ENCODE results near the gene ISM1. TPM values are rescaled to one million over a fixed set of nuclear protein-coding genes. Genes with fewer than 3 reads are reported as not detected.

Gene ISM1
- total RNA-seq, 1 donor from 2014 or later: 0.98 TPM

DNA sequence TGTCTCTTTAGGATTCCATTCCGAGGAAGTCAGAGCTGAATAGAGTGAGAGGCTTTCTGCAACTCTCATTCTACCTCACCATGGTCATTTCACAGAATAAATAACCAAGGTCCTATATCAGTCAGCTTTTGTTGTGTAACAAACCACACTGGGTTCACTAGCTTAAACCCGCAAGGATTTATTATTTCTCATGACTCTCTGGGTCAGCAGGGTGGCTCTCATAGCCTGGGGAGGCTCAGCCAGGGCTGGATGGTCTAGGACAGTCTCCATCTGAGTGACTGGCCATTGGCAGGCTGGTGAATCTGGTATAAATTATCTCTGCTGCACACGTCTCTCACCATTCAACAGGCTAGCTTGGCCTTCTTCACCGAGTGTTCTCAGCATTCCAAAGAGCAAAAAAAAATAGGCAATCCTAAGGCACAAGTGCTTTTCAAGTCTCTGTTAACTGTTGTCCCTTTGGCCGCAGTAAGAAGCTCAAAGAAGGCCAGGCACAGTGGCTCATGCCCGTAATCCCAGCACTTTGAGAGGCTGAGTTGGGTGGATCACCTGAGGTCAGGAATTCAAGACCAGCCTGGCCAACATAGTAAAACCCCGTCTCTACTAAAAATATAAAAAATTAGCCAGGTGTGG, 39.7 kb downstream of the ISM1 start:
- Mint-ChIP-seq H3K27me3 (ENCODE audit: low read depth, unreplicated experiment) (peaks cover 5% of the 10 kb centered on the region), H3K4me3 (ENCODE audit: unreplicated experiment) (no peak overlapping the region), H3K9me3 (ENCODE audit: unreplicated experiment) (no peaks in the 10 kb centered on the region), H3K36me3 (ENCODE audit: low read depth, unreplicated experiment) (no peaks in the 10 kb centered on the region), H3K27ac (ENCODE audit: unreplicated experiment) (no peak overlapping the region), H3K4me1 (ENCODE audit: low read depth, unreplicated experiment) (peaks cover 3% of the 10 kb centered on the region)
- DNase-seq (ENCODE audit: low read depth) (no peak), FAIRE-seq (no peak)
- Histone ChIP-seq H3K79me2 (ENCODE audit: insufficient read depth, low read length) (no peaks in the 10 kb centered on the region), H3K9ac (ENCODE audit: low read length) (no peak overlapping the region), H4K20me1 (ENCODE audit: insufficient read depth, low read length) (no peaks in the 10 kb centered on the region), H3K4me2 (ENCODE audit: low read length) (no peak overlapping the region), H3K9me3 (ENCODE audit: insufficient read depth, low read depth, low read length) (peaks cover 2% of the 10 kb centered on the region), H3K27me3 (ENCODE audit: insufficient read depth, low read length) (peaks cover 3% of the 10 kb centered on the region), H3K36me3 (ENCODE audit: insufficient read depth, low read length) (no peaks in the 10 kb centered on the region), H3K4me3 (ENCODE audit: insufficient read depth, low read depth, low read length) (no peak overlapping the region), H3K4me1 (ENCODE audit: insufficient read depth, low read length) (no peaks in the 10 kb centered on the region), H2AFZ (ENCODE audit: low read depth, low read length) (no peak overlapping the region), H3K27ac (ENCODE audit: low read depth, low read length) (no peak overlapping the region)
- TF ChIP-seq CTCF (IDR thresholded peaks at IDR 0.05; ENCODE audit: insufficient read depth, low read depth, low read length): no peak
- no peak for TF ChIP-seq EZH2 (IDR thresholded peaks at IDR 0.05; ENCODE audit: insufficient read depth, low read length)

GRCh38 chr20:13261460-13262301, 40.6 kb downstream of the ISM1 start:
- peaks cover 7% of the 10 kb centered on the region for H3K27me3 Mint-ChIP-seq (ENCODE audit: low read depth, unreplicated experiment)
- DNase-seq (ENCODE audit: low read depth): no peak

More at GRCh38 chr20:13261460-13262301, 40.6 kb downstream of the ISM1 start:
- Histone ChIP-seq H3K36me3 (ENCODE audit: insufficient read depth, low read length) (no peaks in the 10 kb centered on the region), H3K4me2 (ENCODE audit: low read length) (no peak overlapping the region), H3K9me3 (ENCODE audit: insufficient read depth, low read depth, low read length) (peaks cover 2% of the 10 kb centered on the region), H3K9ac (ENCODE audit: low read length) (no peak overlapping the region), H3K79me2 (ENCODE audit: insufficient read depth, low read length) (no peaks in the 10 kb centered on the region), H2AFZ (ENCODE audit: low read depth, low read length) (no peak overlapping the region), H3K27me3 (ENCODE audit: insufficient read depth, low read length) (peaks cover 3% of the 10 kb centered on the region), H3K4me3 (ENCODE audit: insufficient read depth, low read depth, low read length) (no peak overlapping the region), H3K4me1 (ENCODE audit: insufficient read depth, low read length) (no peaks in the 10 kb centered on the region), H3K27ac (ENCODE audit: low read depth, low read length) (no peak overlapping the region), H4K20me1 (ENCODE audit: insufficient read depth, low read length) (no peaks in the 10 kb centered on the region)
- FAIRE-seq: no peak
- no peak for TF ChIP-seq EZH2 (IDR thresholded peaks at IDR 0.05; ENCODE audit: insufficient read depth, low read length)
- peak; percentile 70 for TF ChIP-seq CTCF (IDR thresholded peaks at IDR 0.05; ENCODE audit: insufficient read depth, low read depth, low read length)
- Mint-ChIP-seq H3K36me3 (ENCODE audit: low read depth, unreplicated experiment) (no peaks in the 10 kb centered on the region), H3K27ac (ENCODE audit: unreplicated experiment) (no peak overlapping the region), H3K4me3 (ENCODE audit: unreplicated experiment) (no peak overlapping the region), H3K9me3 (ENCODE audit: unreplicated experiment) (no peaks in the 10 kb centered on the region), H3K4me1 (ENCODE audit: low read depth, unreplicated experiment) (peaks cover 3% of the 10 kb centered on the region)
